Rectal smooth muscle tissue (tissue), 1 donor: ENCODE data around the gene MCTP1.

Experiments
- H3K27ac ChIP-seq: one replicate; pipeline ENCODE4 v1.7.0; 2013; ENCODE audit warnings: low read depth, low read length, inconsistent platforms
- H3K27me3 ChIP-seq: one replicate; pipeline ENCODE4 v1.7.0; 2013; ENCODE audit warnings: low read length; ENCODE audit not compliant: control insufficient read depth, insufficient read depth
- H3K36me3 ChIP-seq: one replicate; pipeline ENCODE4 v1.7.0; 2013; ENCODE audit warnings: low read length; ENCODE audit not compliant: control insufficient read depth, insufficient read depth
- H3K4me1 ChIP-seq: one replicate; pipeline ENCODE4 v1.7.0; 2013; ENCODE audit warnings: low read length; ENCODE audit not compliant: control insufficient read depth, insufficient read depth
- H3K4me3 ChIP-seq: one replicate; pipeline ENCODE4 v1.7.0; 2013; ENCODE audit warnings: low read length
- H3K9ac ChIP-seq: one replicate; pipeline ENCODE4 v1.7.0; 2013; ENCODE audit warnings: low read length

The MCTP1 gene

GRCh38 chr5:94784536-94785505 lies 500.1 kb downstream of the MCTP1 start:
- H3K36me3 ChIP-seq, result no peaks in the 10 kb centered on the region
- no peak overlapping the region for H3K9ac ChIP-seq
- H3K4me1 ChIP-seq, result no peaks in the 10 kb centered on the region
- no peaks in the 10 kb centered on the region for H3K27me3 ChIP-seq
- H3K27ac ChIP-seq, result no peak overlapping the region
- no peak overlapping the region for H3K4me3 ChIP-seq

- Histone ChIP-seq H3K27me3 (no peaks in the 10 kb centered on the region), H3K27ac (no peak overlapping the region), H3K9ac (no peak overlapping the region), H3K4me1 (no peaks in the 10 kb centered on the region), H3K36me3 (no peaks in the 10 kb centered on the region), H3K4me3 (no peak overlapping the region)
These were observed 502.5 kb downstream of the MCTP1 start for GRCh38 chr5:94782383-94782782.

DNA sequence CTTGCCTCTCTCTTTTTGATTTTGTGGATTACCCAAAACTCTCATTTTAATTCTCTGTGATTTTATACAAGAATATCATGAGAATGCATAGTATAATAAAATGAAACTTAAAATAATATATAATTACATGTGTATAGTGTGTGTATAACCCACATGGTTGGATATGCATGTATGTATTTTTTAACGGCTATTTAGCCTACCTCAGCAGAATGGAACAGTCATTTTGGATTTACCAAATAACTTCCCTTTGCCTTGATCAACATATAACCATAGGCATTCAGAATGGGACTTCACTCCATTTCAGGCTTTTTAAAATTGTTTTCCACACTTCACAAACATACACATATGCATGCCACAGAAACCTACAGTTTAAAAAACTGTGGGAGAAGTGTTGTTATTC lies 505.2 kb downstream of the MCTP1 start:
- Histone ChIP-seq H3K4me3 (no peak overlapping the region), H3K4me1 (no peaks in the 10 kb centered on the region), H3K9ac (no peak overlapping the region), H3K27ac (no peak overlapping the region), H3K36me3 (no peaks in the 10 kb centered on the region), H3K27me3 (no peaks in the 10 kb centered on the region)

DNA sequence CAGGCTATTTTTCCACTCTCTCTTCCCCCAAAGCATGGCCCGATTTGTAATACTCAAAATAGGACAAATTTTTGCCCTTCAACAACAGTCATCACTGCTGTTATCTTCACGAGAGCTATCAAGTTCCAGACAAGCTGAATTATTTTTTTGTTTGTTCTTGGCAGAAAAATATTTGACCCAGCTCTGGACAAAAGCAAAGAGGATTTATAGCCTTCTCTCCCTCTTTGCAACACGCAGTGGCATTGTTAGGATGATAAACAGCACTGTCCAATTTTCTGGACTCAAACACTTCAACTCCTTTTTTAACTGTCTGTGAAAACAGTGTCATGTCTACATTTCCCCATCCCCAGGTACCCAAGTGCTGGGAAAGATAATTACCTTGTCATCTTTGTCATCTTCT lies 506.2 kb downstream of the MCTP1 start:
- Histone ChIP-seq H3K36me3 (no peaks in the 10 kb centered on the region), H3K9ac (no peak overlapping the region), H3K27ac (no peak overlapping the region), H3K27me3 (no peaks in the 10 kb centered on the region), H3K4me3 (no peak overlapping the region), H3K4me1 (no peaks in the 10 kb centered on the region)

DNA sequence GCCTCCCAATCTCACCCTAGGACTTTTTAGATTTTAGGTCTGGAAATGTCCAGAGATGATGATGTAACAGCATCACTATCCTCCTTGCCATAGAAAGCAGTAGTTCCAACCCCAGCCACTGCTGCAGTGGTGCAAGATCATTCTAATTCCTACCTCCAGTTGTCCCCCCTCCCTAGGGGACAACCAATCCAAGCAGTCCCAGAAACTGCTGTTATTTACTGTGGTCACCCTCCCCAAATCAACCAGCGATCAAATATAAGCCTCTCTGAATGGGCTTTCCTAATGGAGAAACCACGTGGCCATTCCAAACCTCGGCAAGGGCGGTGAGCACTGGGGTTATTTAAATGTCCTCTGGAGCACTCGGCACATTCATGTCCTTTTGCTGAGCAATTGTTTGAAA lies 506.6 kb downstream of the MCTP1 start:
- no peaks in the 10 kb centered on the region for H3K27me3 ChIP-seq
- H3K9ac ChIP-seq, result no peak overlapping the region
- no peaks in the 10 kb centered on the region for H3K4me1 ChIP-seq
- H3K4me3 ChIP-seq, result no peak overlapping the region
- H3K27ac ChIP-seq, result no peak overlapping the region
- H3K36me3 ChIP-seq, result no peaks in the 10 kb centered on the region

DNA sequence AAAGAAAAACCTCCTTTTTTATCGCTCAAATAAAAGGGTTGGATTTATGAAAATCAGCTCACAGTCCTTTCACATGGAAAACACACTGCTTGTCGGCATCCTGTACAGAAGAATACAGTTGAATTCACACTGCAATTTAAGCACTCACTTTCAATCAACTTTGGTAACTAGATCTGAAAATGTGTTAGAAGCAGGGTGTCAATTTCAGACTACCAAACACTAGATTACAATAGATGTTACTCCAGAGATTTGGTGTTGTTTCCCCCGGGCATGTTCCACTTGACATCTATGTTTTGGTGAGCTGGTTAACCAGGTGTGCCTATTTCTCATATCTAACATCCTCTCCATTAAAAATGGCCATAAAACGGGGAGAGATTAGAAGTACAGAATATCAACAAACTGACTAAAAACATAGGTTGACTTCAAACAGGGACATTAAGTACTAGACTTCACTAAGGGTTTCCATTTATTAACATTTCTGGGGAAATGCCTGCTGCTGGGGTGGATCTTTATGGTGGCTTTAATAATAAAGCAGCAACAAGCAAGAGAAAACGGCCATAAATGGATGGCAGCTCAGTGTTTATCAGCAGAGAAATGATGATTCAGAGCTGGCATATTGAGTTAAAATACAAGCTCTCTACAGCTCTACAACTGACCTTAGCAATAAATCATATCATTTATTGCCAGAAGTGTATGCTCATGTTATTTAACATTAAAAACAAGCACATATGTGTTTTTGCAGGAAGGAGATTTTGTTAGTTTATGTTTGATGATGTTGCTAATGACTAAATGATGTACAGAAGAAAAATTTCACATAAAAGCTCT lies 507.6 kb downstream of the MCTP1 start:
- Histone ChIP-seq H3K4me3 (no peak overlapping the region), H3K36me3 (no peaks in the 10 kb centered on the region), H3K27me3 (no peaks in the 10 kb centered on the region), H3K27ac (no peak overlapping the region), H3K4me1 (no peaks in the 10 kb centered on the region), H3K9ac (no peak overlapping the region)

DNA sequence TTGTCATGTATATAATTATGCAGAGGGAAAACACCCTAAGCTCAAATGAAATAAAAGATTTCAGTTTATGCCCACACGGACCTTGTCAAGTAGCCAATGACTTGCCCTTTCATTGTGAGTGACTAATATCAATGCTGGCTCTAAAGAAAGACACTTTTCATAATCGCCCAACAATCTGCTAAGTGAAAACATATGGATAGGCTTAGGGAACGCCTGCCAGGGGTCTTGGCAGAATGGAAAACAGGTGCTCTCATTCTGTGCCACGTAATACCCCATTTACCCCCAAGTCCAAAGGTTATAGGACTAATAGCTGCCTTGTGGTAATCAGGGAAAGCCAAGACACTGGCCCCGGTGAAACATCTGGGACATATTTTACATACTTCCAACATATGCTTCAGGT lies 508.7 kb downstream of the MCTP1 start:
- Histone ChIP-seq H3K36me3 (no peaks in the 10 kb centered on the region), H3K4me1 (no peaks in the 10 kb centered on the region), H3K9ac (no peak overlapping the region), H3K27me3 (no peaks in the 10 kb centered on the region), H3K27ac (no peak overlapping the region), H3K4me3 (no peak overlapping the region)

DNA sequence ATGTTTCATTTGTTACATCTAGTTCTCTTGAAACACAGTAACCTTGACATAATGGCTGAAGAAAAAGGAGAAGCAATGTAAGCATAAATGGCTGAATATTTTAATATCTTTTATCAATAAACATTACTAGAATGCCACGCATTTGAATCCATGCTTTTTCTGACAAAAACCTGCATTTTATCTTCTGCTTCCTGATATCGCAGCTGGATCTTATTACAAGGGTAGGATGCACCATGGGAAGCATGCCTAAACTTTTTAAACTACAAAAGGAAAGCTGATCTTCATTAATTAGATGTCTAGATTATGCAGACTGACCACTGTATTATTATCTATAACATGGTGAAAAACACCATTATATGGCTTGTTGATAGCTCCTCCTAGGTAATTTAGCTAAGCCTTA lies 509.8 kb downstream of the MCTP1 start:
- Histone ChIP-seq H3K27ac (no peak overlapping the region), H3K4me3 (no peak overlapping the region), H3K27me3 (no peaks in the 10 kb centered on the region), H3K4me1 (no peaks in the 10 kb centered on the region), H3K36me3 (no peaks in the 10 kb centered on the region), H3K9ac (no peak overlapping the region)

DNA sequence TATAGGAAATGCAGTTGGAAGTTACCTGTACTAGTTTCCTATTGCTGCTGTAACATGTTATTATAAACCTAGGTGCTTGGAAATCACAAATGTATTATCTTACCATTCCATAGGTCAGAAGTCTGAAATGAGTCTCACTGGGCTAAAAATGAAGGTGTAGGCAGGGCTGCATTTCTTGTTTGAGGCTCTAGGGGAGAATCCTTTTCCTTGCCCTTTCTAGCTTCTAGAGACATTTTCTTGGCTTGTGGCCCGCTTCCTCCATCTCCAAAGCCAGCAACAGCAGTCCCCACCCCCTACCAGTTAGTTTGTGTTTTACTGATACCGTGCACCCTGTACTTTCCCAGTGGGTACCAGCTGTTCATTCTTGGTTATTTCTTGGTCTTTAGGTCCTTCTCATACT lies 513.2 kb downstream of the MCTP1 start:
- Histone ChIP-seq H3K36me3 (no peaks in the 10 kb centered on the region), H3K9ac (no peak overlapping the region), H3K4me3 (no peak overlapping the region), H3K27me3 (no peaks in the 10 kb centered on the region), H3K4me1 (no peaks in the 10 kb centered on the region), H3K27ac (no peak overlapping the region)

DNA sequence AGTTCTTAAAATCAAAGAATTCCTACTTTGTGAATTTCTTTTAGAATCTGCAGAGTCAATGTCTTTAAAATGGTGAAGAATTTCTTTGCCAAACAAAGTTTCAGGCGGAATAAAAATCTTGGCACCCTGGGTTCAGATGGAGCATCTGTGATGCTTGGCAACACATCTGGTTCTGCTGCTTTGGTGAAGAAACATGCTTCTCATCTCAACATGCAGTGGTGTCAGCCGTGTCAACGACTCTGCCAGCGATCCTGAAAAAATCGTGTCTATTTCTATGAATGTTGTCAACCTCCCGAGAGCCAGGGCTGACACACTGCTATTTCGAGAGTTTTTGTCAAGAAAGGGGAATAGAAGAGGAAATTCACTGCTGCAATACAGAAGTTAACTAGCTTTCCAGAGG lies 514.9 kb downstream of the MCTP1 start:
- H3K4me1 ChIP-seq, result no peaks in the 10 kb centered on the region
- H3K27me3 ChIP-seq, result no peaks in the 10 kb centered on the region
- no peaks in the 10 kb centered on the region for H3K36me3 ChIP-seq
- no peak overlapping the region for H3K4me3 ChIP-seq
- no peak overlapping the region for H3K9ac ChIP-seq
- H3K27ac ChIP-seq, result no peak overlapping the region

DNA sequence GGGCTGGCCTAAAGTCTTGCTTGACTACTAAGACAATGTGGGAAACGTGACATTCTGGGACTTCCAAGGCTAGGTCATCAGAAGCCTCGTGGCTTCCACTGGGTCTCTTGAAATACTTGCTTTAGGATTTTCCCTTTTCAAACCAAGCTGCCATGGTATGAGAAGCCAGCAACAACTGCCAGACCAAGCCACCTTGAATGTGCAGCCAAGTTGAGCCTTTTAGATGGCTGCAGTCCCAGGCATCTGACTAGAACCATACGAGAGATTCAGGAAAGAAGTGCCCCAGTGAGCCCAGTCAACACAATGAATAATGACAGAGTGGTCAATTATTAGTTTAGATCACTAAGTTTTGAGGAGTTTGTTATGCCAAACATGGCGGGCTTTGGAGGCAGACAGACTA lies 523.1 kb downstream of the MCTP1 start:
- Histone ChIP-seq H3K4me1 (no peaks in the 10 kb centered on the region), H3K4me3 (no peak overlapping the region), H3K27me3 (no peaks in the 10 kb centered on the region), H3K9ac (no peak overlapping the region), H3K36me3 (no peaks in the 10 kb centered on the region), H3K27ac (no peak overlapping the region)

DNA sequence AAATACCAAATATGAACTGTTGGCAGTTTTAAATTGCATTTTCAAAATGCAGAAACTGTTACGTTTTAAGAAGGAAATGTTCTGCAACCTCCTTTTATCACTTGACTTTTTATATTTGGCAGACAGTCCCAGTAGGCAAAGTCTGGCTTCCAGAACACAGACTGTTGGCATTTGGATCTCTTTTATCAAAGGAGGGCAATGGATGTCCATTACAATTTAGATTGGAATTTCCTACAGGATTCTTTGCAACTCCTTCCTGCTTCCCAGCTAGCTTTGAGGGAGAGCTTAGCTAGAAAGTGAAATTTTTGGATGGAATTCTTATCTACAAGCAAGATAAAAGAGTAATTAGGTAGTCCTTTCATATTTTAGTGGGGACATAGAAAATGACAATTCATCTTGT lies 523.8 kb downstream of the MCTP1 start:
- H3K4me1 ChIP-seq, result no peaks in the 10 kb centered on the region
- H3K9ac ChIP-seq, result no peak overlapping the region
- H3K4me3 ChIP-seq, result no peak overlapping the region
- H3K27me3 ChIP-seq, result no peaks in the 10 kb centered on the region
- no peaks in the 10 kb centered on the region for H3K36me3 ChIP-seq
- H3K27ac ChIP-seq, result no peak overlapping the region
